ENCODE data around the gene PPFIBP1. TPM values are rescaled to one million over a fixed set of nuclear protein-coding genes. Genes with fewer than 3 reads are reported as not detected.

PPFIBP1 gene
- total and polyA plus RNA-seq, 2 of the 4 experiments (the other 2 are of a cell fraction): 30.4 to 72.2 TPM

- Histone ChIP-seq H4K8ac (ENCODE audit: low read depth in 2 of 2, low read length in 2 of 2) (no peak overlapping the region), H4K91ac (ENCODE audit: insufficient read depth, low read depth, low read length) (peak overlapping the region; percentile 15; the same call in 1 of the 2 replicates), H2BK5ac (ENCODE audit: low read depth, low read length, poor library complexity, severe bottlenecking) (no peak overlapping the region), H3K4me1 (ENCODE audit: control insufficient read depth, insufficient read depth, low read length) (peaks cover 21% of the 10 kb centered on the region), H3K4ac (ENCODE audit: low read depth, low read length) (peak overlapping the region; percentile 33; the same call in 1 of the 2 replicates), H3K14ac (replicated peaks; ENCODE audit: low read depth, low read length) (0 out of 2 replicates have a peak overlapping the region, but pooled peaks have one; percentile 28), H4K5ac (ENCODE audit: low read depth, low read length) (no peak overlapping the region; the same call in 1 of the 2 replicates), H2BK15ac (ENCODE audit: low read depth, low read length) (peak overlapping the region; percentile 46; the same call in 1 of the 3 replicates), H2BK20ac (ENCODE audit: low read depth, low read length) (no peak overlapping the region), H4K20me1 (ENCODE audit: insufficient read depth, low read length) (peaks cover 20% of the 10 kb centered on the region; the same call in 1 of the 2 replicates), H3K4me3 (ENCODE audit: insufficient read depth, low read depth, low read length) (no peak overlapping the region), H2AK9ac (replicated peaks; ENCODE audit: low read depth, low read length, poor library complexity) (no peak overlapping the region), H2AK5ac (ENCODE audit: low read depth, low read length) (peak overlapping the region; percentile 56; the same call in 1 of the 2 replicates), H3K4me2 (ENCODE audit: low read depth, low read length) (no peak overlapping the region), H3K36me3 (ENCODE audit: control insufficient read depth, insufficient read depth, low read length) (no peaks in the 10 kb centered on the region), H3K79me1 (ENCODE audit: low read depth in 1 of 2, low read length in 2 of 2) (peaks cover 22 to 81% of the 10 kb centered on the region in 2 experiments), H3K9ac (ENCODE audit: low read depth, low read length) (no peak overlapping the region), H3K56ac (ENCODE audit: extremely low read depth, insufficient read depth, low read length) (no peak overlapping the region), H3K9me3 (ENCODE audit: control insufficient read depth, insufficient read depth, low read length) (no peaks in the 10 kb centered on the region), H3K9me1 (ENCODE audit: insufficient read depth, low read length) (peaks cover 30% of the 10 kb centered on the region), H2AFZ (replicated peaks; ENCODE audit: low read length, poor library complexity) (no peak overlapping the region), H2BK120ac (ENCODE audit: low read depth, low read length) (no peak overlapping the region), H3K18ac (ENCODE audit: low read depth, low read length) (no peak overlapping the region; the same call in 1 of the 2 replicates), H3K27me3 (ENCODE audit: control insufficient read depth, insufficient read depth, low read length) (no peaks in the 10 kb centered on the region), H3K27ac (ENCODE audit: insufficient read depth, low read length) (no peak overlapping the region), H3K23ac (ENCODE audit: low read depth, low read length) (0 out of 2 replicates have a peak overlapping the region, but pooled peaks have one; percentile 40)
- WGBS, 2 experiments (ENCODE audit: extremely low coverage in 2 of 2, insufficient read length in 1 of 2): 90% methylated on average over 2 of the region's 9 CpGs; no CpG with 5 or more reads in 1 of the 2 experiments
- TF ChIP-seq RFX5 (IDR thresholded peaks at IDR 0.05; ENCODE audit: low read depth, low read length) (no peak), USF2 (IDR thresholded peaks at IDR 0.05; ENCODE audit: low read depth, low read length) (no peak), SMC3 (IDR thresholded peaks at IDR 0.05; ENCODE audit: low read depth, low read length) (no peak), MXI1 (IDR thresholded peaks at IDR 0.05; ENCODE audit: borderline replicate concordance, low read depth, low read length) (no peak), POLR2A (IDR thresholded peaks at IDR 0.05; ENCODE audit: low read depth, low read length) (no peak), CHD1 (IDR thresholded peaks at IDR 0.05; ENCODE audit: low read depth, low read length) (no peak), FOS (IDR thresholded peaks at IDR 0.05; ENCODE audit: low read depth, low read length) (no peak), CEBPB (IDR thresholded peaks at IDR 0.05; ENCODE audit: low read depth, low read length) (no peak), RCOR1 (IDR thresholded peaks at IDR 0.05; ENCODE audit: insufficient replicate concordance, low read length) (no peak), MAZ (IDR thresholded peaks at IDR 0.05; ENCODE audit: borderline replicate concordance, low read depth, low read length) (no peak), CTCF (conservative IDR thresholded peaks at IDR 0.05; ENCODE audit: low read depth, low read length) (no peak), RAD21 (IDR thresholded peaks at IDR 0.05; ENCODE audit: low read length) (no peak), MAFK (IDR thresholded peaks at IDR 0.05; ENCODE audit: low read depth, low read length) (no peak), BHLHE40 (IDR thresholded peaks at IDR 0.05; ENCODE audit: low read depth, low read length) (no peak), NFE2L2 (IDR thresholded peaks at IDR 0.05; ENCODE audit: low read depth, low read length) (no peak)
- DNase-seq (no peak), ATAC-seq (ENCODE audit: low read depth) (no peak)
- no TSS peak for BruUV-seq (replicated peaks)
- dilution Hi-C loops (cut with HindIII; ENCODE audit: low sequenced_read_pairs, unreplicated experiment): no loop called here
- in situ Hi-C loops (cut with MboI; ENCODE audit: low sequenced_read_pairs): no loop called here
- CTCF ChIA-PET: no interaction called here
- intact Hi-C loops (cut with micrococcal nuclease): no loop called here
- POLR2A ChIA-PET (ENCODE audit: unreplicated experiment): no interaction called here
Observed at GRCh38 chr12:27545665-27546064, 21.7 kb downstream of the PPFIBP1 start.

Data from IMR-90 (cell line).